CD4-positive, alpha-beta T cell treated with Interleukin-4 for 4 hours (primary cell): ENCODE data around the gene BACE1-AS.
"Not testable (repeated sequence)": the region's sequence is repeated elsewhere in the genome, so short reads cannot be mapped to it uniquely, and the experiment has no call there.

ENCODE experiments used
- DNase-seq: peaks from one replicate; pipeline ENCODE4 v3.0.0-alpha.2; 2020

Gene BACE1-AS

DNA sequence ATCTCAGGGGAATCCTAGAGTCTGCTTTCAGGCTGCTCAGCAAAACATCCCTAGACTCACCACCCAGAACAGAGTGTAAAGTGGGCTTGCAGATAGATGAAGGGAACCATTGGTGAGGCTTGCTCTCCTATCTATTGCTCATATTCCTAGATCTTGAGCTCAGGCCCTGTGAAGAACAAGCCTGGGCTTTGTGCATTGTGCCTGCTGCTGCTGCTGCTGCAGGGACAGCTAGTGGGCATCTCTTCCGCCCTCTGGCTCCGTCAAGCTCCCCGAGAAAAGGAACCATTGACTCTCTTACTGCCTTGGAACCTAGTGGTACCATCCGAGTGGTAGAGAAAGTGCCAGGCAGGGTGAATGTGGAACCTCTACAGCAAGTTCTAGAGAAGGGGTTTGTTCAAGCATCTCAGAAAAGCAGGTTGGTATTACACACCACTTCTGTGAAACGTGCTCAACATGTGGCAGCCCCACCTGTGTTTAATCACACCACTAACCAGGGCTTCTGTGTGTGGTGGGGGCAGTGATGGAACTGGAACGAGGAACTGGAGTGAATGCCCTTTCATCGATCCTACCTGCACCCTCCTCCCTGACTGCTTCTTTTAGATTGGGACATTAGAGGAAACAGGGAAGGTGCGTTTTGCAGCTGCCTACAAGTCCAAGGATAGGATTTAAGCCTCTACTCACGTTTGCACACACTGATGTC lies 4.4 kb downstream of the BACE1-AS start:
- DNase-seq, result no peak

DNA sequence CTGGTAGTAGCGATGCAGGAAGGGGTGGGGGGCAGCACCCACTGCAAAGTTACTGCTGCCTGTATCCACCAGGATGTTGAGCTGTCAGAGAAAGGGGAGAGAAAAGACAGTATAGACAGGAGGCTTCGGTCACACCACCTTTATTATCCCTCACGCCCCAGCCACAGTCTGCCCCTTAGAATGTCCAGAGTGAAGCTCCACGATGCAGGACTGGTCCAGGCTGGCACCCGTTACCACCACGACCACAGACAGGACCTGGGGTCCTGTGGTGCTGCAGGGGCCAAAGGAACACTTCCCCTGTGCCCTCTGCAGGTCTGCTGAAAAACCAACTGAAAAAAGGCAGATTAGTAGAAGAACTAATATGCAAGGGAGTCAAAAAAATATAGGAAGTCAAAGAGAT lies 5.7 kb downstream of the BACE1-AS start:
- no peak for DNase-seq

DNA sequence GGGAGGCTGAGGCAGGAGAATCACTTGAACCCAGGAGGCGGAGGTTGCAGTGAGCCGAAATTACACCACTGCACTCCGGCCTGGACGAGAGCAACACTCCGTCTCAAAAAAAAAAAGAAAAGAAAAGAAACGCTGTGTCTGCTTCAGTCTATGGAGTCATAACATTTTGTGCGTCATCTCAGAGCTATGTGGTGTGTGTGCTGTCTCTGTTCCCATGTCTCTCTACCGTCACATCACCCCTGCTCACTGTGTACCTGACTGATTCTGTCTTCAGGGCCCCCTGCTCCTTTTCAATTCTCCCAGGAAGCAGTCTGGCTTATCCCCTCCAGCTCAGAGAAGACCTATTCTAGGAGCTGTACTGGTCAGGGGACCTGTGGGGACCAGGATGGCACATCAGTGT lies 7.0 kb downstream of the BACE1-AS start:
- no peak for DNase-seq

DNA sequence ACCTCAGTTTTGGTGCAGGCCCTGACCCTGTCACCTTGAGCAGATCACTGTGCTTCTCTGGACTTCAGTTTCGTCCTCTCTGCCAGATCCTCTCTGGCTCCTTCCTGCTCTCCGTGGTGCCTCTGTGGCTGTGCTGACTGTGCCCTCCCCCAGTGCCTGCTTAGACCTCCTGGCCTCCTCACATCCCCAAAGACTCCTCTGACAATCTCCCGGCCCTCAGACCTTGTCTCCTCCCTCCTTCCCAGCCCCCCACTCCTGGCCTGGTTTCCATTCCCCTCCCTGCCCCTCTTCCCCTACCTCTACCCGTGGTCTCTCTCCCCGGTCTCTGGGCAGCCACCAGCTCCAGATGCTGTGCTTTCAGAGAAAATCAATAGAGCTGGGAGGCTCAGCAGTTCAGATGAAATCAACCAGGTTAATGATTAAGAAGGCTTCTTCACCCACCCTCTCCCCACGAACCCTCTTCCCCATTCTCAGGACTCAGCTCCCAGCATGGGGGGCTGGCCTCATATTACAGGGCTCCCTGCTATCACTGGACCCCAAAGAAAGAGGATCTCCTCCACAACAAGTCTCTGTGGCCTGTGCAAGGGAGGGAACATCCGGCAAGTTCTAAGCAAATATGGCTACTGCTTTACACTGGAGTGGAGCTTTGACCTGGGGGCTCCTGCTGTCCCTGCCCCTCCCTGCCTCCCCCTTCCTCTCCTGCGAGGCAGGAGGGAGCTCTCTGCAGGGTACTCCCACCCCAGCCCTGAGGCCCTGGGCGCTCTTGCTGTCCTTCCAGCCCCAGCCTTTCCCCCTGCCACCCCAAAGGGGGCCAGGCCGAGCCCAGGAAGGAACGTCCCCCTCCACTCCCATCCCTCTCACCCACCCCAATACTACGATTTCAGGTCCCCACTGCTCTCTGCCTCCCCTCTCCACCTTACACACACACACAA lies 8.5 kb downstream of the BACE1-AS start:
- no peak for DNase-seq

DNA sequence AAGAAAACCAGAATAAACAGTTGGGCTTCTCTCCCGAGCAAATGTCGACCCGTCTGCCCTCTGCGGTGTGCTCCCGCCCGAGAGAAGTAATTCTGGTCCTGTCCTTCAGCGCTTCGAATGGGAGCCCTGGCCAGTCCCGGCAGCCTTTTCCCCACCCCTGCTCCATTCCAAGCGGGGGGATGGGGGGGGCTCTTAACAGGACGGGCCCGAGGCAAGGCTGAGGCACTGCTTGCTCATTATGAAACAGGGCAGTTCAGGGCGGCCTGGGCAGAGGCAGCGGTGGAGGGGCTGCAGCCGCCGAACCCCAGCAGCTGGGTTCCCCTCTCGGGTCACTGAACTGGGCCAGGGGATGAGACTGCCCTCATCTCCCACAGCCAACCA lies 9.1 kb downstream of the BACE1-AS start:
- DNase-seq, result no peak

DNA sequence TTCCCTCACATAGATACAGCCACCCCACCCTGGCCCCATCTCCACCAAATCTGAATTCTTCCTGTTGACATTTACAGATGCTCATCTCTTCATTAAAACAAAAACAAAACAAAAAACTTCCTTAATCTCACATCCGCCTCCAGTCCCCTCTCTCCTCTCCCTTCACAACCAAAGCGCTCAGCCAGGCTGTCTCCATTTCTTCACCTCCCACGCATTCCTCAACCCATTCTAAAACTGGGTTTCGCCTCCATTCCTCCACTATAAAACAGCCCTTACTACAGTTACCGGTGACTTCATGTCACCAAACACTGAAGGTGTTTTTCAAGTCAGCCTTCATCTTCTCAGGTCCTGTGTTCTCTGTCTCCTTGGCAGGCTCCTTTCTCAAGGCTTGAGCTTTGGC lies 9.6 kb downstream of the BACE1-AS start:
- no peak for DNase-seq

DNA sequence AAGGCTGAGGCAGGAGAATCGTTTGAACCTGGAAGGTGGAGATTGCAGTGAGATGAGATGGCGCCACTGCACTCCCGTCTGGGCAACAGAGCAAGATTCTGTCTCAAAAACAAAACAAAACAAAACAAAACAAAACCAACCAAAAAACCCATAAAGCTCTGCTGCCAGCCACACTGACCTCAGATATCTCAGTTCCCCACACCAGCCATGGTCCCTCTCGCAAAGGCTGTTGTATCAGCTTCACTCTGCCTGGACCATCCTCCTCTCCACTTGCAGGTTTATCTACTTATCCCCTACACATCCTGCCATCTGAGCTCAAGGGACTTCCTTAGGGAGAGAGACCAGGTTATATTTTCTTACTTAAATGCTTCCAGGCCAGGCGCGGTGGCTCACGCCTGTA lies 11.1 kb downstream of the BACE1-AS start:
- no peak for DNase-seq

DNA sequence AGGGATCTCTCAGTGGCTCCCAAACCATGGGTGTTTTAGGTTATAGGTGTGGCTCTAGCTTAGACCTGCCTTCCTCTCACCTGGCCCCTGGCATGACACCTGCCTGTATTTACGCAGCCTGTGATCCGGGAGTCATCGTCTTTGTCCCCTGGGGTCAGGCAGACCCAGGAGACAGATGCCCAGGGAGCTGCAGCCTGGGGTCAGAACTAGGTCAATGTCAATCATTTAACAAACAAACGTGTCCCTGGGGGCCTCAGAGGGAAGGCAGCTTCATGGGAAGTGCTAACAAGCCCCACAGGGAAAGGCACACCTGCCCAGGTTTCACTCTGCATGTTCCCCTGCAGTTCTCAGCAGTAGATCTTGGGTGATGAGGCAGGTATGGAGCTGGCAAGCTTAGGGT lies 12.0 kb downstream of the BACE1-AS start:
- no peak for DNase-seq

DNA sequence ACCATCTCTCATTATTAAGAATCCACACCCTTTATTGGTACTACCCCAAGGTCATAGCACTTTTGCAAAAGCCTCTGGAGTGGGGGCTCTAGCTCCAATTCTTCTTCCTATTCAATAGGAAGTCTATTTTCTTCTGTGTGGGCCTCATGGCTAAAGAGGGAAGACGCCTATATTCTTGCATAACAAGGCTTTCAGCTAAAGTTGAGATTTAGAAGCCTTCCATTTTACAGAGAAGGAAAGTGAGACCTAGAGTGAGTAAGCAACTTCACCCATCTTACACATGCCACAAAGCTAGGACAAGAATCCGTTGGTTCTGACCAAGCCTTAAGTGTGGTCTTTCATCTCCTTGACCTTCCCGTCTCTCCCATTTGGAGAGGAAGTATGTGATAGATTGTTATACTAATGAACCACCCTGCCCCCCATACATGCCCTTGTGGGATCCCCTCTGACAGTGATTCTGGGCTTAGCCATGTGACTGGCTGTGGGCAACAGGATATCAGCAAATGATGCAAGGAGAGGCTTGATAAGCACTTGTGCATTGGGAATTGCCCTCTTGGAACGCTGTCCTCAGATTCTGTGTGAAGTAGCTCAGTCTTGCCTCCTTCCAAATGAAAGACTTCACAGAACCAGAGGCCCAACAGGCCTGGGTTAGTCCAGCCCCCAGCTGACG lies 12.6 kb downstream of the BACE1-AS start:
- DNase-seq, result no peak

DNA sequence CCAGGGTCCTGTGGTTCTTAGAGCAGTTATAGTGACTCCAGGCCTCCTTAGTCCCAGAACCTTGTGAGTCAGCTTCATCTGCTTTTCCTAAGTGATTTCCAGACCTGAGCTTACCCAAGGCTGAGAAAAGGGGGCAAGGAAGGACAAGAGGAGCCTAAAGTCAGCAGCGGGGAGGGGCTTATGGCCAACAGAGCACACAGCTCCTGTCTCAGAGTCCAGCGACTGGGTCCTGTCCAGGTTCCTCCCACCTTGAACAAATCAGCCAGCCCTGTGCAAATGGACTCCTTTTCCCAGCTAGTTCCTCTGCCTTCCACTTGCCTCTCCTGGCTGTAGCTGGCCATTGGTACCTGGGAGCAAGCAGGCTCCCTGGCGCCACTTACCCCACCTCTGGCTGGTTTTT lies 14.0 kb downstream of the BACE1-AS start:
- no peak for DNase-seq

DNA sequence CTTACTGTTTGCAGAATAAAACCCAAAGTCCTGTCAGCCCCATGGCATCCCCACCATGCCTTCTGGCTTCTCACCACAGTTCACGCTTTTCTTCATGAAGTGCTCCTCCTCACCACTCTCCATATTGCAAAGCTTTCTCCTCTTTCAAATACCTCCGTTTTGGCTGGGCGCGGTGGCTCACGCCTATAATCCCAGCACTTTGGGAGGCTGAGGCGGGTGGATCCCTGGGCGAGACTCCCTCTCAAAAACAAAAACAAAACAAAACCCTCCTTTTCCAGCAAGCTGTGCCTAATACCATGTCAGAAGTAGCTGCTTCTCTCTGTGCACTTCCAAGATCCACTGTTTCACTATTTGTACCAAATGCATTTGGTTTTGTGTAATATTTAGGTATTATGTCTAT lies 18.2 kb downstream of the BACE1-AS start:
- no peak for DNase-seq

DNA sequence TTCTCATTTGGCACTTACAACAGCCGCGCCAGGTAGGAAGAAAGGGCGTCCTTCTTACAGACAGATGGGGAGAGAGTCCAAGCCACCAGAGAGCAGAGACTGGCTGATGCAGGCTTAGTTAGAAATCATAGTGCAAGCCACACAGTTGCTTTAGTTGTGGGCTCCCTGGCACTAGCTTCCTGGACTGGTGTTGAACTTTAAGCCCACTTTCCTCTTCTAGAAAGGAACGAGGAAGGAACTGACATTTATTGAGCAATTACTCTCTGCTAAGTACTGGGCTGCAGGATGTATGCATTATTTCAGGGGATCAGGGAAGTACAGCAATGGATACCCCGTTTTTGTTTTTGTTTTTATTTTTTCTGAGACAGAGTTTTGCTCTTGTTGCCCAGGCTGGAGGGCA lies 21.9 kb downstream of the BACE1-AS start:
- DNase-seq, result no peak

DNA sequence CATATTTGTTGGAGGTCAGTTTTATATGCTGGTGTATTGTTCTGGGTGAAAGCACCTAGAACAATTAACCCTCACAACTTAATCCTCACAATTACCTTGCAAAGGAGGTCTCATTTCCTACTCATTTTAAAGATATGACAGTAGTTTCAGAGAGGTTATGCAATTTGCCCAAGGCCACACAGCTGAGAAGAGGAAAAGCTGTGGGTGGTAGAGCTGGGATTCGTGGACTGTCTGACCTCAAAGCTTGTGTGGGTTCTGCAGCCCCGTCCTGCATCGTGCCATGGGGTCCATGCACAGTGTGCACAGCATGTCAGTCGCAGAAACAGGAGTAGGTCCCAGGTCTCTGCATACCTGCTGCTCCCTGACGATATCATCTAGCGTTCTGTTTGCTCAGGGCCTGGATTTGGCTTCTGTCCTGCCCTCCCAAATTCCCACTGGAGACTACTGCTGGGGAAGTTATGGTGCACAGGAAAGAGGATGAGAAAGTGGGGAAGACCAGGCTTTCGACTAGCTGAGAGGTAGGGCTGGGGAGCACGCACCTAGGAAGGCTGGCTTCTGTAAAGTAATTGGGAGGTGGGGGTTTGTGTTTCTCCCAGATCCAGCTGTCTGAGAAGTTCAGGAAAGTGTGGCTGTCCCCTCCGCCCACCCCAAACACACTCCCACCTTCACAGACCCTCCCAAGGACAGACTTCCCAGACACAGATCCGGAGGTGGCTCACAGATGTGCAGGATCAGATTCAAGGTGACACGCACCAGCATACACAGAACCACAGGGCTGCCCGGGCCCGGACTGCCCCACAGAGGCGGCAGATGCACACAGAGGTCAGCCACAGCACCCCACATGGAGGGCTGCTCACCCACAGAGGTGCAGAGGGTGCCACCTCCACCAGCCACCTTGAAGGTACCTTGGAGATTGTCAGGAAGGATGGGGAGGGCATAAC lies 23.0 kb downstream of the BACE1-AS start:
- no peak for DNase-seq

DNA sequence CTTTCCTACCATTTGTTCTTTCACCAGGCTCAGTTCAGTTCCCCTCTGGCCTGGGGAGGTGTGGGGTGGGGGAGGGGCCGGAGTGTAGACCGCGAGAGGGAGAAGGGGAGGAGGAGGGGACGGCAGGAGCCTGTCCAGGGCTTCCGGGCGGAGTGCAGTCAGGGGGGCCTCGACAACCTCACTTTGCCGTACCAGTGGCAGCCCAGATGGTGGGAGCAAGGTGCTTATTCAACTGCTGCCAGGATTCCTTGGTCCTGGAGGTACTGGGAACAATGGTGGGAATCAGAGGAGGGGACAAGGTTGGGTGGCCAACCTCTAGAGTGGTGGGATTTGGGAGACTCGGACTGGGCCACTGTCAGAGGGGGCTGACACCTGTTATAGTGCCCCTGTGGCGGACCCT lies 23.7 kb downstream of the BACE1-AS start:
- DNase-seq, result no peak

DNA sequence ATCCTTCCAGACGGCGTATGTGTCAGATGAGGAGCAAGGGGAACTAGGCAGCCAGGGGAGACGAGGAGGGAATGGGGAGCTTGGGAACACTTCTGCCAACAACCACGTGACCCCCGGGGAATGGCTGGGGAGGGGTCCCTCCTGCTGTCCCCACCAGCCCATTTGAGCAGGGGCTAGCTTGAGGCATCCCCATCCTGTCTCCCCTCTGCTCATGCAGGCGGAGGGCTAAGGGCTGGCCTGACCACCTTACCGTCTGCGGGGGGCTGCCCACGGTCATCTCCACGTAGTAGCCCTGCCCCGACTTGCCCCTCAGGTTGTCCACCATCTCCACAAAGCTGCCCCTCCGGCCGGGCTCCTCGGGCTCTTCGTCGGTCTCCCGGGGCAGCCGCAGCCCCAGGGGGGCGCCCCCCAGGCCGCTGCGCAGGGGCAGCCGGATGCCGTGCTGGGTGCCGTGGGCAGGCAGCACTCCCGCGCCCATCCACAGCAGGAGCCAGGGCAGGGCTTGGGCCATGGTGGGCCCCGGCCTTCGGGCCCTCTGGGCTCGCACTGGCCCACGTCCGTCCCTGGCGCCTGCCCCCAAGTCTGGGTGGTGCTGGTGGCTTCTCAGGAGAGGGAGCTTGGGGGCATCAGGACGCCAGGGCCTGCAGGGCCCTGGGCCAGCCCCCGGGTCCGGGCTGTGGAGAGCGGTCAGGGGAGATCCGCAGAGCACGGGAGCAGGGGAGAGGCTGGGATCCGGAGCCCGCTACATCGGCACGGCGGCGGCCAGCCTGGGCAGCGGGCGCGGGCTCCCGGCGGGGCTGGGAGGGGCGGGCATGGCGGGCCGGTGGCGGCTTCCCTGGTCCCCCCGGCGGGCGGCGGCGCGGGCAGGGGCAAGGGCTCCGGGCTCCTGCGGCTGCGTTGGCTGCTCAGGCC lies 24.4 kb downstream of the BACE1-AS start:
- no peak for DNase-seq

DNA sequence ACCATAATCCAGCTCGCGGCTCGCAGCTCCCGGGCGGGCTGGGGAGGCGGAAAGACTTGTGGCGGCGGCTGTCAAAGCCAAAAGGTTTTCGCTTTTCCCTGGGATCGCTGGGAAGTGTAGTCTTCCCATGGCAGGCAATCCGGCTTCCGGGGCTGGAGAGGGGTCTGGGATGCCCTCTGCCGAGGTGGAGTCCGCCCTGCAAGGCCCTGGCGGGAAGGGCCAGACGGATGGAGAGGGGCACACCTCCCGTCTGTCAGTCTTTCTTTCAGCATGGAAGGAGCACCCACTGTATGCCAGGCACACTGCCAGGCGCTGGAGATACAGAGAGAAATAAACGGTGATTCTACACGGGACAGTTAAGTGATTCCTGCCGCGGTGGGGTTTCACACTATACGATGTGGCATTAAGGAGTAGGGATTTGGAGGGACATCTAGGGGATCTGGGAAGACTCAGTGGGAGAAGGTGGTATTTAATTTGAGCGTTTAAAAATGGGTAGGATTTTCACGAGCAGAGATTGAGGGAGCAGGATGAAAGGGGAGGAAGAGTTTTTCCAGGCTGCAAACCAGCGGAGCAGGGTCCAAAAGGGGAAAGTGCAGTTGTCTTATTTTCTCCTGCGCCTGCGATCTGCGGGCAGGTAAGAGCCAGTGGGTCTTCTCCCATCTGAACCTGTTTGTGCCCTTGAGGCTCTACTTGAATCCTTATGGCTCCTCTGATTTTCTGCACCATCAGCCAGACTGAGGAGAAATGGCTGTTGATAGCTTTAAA lies 25.2 kb downstream of the BACE1-AS start, which contains the start of gene BACE1:
Gene BACE1, minus strand, starts transcription at position 60 of the 765 bp plus-strand sequence. CDS start 461 bp downstream, outside the sequence.
- peak; percentile 12 for DNase-seq

DNA sequence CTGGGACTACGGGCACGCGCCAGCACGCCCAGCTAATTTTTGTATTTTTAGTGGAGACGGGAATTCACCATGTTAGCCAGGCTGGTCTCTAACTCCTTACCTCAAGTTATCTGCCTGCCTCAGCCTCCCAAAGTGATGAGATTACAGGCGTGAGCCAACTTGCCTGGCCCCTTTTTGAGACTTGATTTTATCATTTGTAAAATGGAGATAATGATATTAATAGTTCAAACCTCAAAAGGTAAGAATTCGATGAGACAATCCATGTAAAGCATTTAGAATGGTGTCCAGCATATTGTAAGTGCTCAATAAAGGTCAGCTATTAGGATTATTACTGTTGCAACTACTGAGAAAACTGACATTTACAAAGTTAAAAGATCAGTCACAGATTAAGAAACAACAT lies 27.6 kb downstream of the BACE1-AS start:
- DNase-seq, result no peak

DNA sequence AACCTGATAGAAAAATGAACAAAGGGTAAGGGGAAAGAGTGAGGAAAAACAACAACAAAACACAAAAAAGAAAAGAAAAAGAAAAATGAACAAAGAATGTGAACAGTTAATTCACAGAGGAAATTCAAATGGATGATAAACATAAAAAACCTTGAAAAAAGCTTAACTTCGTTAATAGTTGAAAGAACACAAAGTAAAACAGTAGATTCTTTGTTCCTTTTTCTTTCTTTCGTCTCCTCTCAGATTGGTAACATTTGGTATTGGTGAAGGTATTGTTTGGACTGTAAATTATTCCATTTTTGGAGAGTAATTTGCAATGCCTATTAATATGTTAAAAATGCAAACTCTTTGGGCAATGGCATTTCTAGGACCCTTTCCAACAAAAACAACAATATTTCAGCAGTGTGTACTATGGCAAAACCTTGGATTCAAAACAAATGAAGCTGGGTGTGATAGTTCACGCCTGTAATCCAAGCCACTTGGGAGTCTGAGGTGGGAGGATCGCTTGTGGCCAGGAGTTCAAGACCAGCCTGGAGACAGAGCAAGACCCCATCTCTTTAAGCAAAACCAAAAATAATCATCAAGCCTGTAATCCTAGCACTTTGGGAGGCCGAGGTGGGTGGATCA lies 28.2 kb downstream of the BACE1-AS start:
- no peak for DNase-seq

DNA sequence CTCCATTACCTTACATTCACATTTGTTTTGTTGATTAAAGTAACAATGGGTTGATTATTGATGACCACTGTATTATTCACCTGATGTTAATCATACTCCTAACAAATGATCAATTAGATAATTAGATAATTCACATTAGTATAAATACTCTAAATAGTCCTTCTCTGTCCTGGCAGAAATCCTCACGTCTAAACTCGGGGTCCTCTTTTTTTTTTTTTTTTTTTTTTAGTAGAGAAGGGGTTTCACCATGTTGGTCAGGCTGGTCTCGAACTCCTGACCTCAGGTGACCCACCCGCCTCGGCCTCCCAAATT lies 36.1 kb downstream of the BACE1-AS start:
- DNase-seq, result not testable (repeated sequence)
